Measurements from ENCODE around the gene MACO1. TPM values are rescaled to one million over a fixed set of nuclear protein-coding genes. Genes with fewer than 3 reads are reported as not detected.

MACO1 gene
- total and polyA plus RNA-seq, 4 donors, result 7.9 to 20.7 (median 13.6) TPM

DNA sequence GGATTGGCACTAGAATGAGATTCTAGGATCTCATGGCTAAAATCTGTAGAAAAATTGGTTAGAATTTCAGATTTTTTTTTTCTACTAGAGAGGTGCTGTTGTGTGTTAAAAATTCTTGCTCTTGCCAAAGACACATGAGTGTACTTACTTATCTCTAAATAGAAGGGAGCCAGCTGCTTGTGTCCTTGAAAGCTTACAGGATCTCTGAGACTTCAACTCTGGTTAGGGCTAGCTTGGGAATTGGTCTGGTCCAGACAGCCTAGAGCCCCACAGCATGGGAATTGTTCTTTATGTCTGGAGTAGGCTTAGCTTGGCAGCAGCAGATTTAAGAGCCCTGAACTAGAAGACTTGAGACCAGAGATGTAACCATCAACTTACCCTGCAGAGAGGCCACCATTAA lies 37.3 kb downstream of the MACO1 start:
- no peak overlapping the region for H3K4me3 ChIP-seq
- peaks cover 0 to 4% (median 3%) of the 10 kb centered on the region in 4 donors for H3K36me3 ChIP-seq (ENCODE audit: control insufficient read depth in 4 of 4, insufficient read depth in 4 of 4, low read length in 4 of 4)
- no peak overlapping the region for H3K9ac ChIP-seq (ENCODE audit: insufficient read depth in 1 of 2, low read length in 2 of 2)
- no peak for ATAC-seq (ENCODE audit: insufficient read depth, low FRiP score)
- H3K9me3 ChIP-seq (ENCODE audit: control insufficient read depth in 4 of 4, insufficient read depth in 3 of 4, low read length in 3 of 4), result no peaks in the 10 kb centered on the region
- peaks cover 2 to 20% (median 4%) of the 10 kb centered on the region in 5 donors for H3K4me1 ChIP-seq (ENCODE audit: control insufficient read depth in 5 of 5, insufficient read depth in 5 of 5, low read length in 5 of 5)
- peak; percentile 14 to 72 (median 59) for DNase-seq
- H3K27ac ChIP-seq (ENCODE audit: low read depth in 1 of 2, low read length in 1 of 2), result peak overlapping the region in 1 of 2 donors; percentile 12
- TF ChIP-seq, protein P1, sequence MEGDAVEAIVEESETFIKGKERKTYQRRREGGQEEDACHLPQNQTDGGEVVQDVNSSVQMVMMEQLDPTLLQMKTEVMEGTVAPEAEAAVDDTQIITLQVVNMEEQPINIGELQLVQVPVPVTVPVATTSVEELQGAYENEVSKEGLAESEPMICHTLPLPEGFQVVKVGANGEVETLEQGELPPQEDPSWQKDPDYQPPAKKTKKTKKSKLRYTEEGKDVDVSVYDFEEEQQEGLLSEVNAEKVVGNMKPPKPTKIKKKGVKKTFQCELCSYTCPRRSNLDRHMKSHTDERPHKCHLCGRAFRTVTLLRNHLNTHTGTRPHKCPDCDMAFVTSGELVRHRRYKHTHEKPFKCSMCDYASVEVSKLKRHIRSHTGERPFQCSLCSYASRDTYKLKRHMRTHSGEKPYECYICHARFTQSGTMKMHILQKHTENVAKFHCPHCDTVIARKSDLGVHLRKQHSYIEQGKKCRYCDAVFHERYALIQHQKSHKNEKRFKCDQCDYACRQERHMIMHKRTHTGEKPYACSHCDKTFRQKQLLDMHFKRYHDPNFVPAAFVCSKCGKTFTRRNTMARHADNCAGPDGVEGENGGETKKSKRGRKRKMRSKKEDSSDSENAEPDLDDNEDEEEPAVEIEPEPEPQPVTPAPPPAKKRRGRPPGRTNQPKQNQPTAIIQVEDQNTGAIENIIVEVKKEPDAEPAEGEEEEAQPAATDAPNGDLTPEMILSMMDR (IDR thresholded peaks at IDR 0.05; ENCODE audit: control extremely low read depth, extremely low read depth), result no peak
- no peaks in the 10 kb centered on the region for H3K27me3 ChIP-seq (ENCODE audit: control insufficient read depth in 3 of 3, insufficient read depth in 3 of 3, low read length in 2 of 3)

DNA sequence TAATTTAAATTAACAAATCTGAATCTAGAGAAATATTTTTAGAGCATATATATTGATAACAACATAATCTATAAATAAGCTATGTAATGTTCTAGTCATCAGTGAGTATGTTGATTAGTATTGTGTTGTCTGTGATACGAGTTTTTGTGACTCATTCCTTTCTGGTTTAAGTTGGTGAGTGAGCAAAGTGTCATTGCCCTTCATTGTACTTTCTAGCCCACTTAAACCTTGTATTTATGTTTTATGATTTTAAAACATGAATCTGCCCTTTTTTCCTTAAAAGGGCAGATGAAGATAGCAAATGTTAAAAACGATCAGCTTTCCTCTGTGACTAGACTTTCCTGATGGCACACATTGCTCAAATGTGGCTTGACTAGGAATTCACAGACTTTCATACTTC lies 38.5 kb downstream of the MACO1 start:
- Histone ChIP-seq H3K27ac (ENCODE audit: low read depth in 1 of 2, low read length in 1 of 2) (no peak overlapping the region), H3K4me3 (no peak overlapping the region), H3K4me1 (ENCODE audit: control insufficient read depth in 5 of 5, insufficient read depth in 5 of 5, low read length in 5 of 5) (peaks cover 0 to 20% (median 3%) of the 10 kb centered on the region in 5 donors), H3K9me3 (ENCODE audit: control insufficient read depth in 4 of 4, insufficient read depth in 3 of 4, low read length in 3 of 4) (no peaks in the 10 kb centered on the region), H3K36me3 (ENCODE audit: control insufficient read depth in 4 of 4, insufficient read depth in 4 of 4, low read length in 4 of 4) (peaks cover 0 to 4% (median 2%) of the 10 kb centered on the region in 4 donors), H3K9ac (ENCODE audit: insufficient read depth in 1 of 2, low read length in 2 of 2) (no peak overlapping the region), H3K27me3 (ENCODE audit: control insufficient read depth in 3 of 3, insufficient read depth in 3 of 3, low read length in 2 of 3) (no peaks in the 10 kb centered on the region)
- DNase-seq (no peak), ATAC-seq (ENCODE audit: insufficient read depth, low FRiP score) (no peak)
- TF ChIP-seq, protein P1 (IDR thresholded peaks at IDR 0.05; ENCODE audit: control extremely low read depth, extremely low read depth), result no peak
- 82 to 92% methylated on average over 2 of the region's 2 CpGs for WGBS, 2 donors

DNA sequence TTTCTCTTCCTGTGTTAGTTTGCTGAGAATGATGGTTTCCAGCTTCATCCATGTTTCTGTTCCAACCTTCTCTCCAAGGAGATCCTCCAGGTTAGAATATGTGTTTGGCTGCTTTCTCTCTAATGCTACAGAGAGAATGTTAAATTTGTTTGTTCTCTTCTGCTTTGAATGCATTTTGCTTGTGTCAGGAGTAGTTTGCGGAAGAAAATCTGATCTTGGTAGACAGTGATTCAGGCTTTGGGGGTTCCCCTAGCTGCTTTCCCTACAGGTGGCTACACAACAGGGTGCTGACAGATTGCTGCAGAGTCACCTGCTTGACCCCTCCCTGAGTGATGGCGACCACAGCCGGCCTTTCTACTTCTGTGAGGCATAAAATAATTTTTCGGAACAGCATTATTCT lies 41.8 kb downstream of the MACO1 start:
- TF ChIP-seq, protein P1 (IDR thresholded peaks at IDR 0.05; ENCODE audit: control extremely low read depth, extremely low read depth), result no peak
- WGBS, 2 donors, result 93 to 95% methylated on average over 4 of the region's 4 CpGs
- Histone ChIP-seq H3K4me3 (no peak overlapping the region), H3K9me3 (ENCODE audit: control insufficient read depth in 4 of 4, insufficient read depth in 3 of 4, low read length in 3 of 4) (no peaks in the 10 kb centered on the region), H3K36me3 (ENCODE audit: control insufficient read depth in 4 of 4, insufficient read depth in 4 of 4, low read length in 4 of 4) (peaks cover 0 to 3% (median 1%) of the 10 kb centered on the region in 4 donors), H3K9ac (ENCODE audit: insufficient read depth in 1 of 2, low read length in 2 of 2) (no peak overlapping the region), H3K27ac (ENCODE audit: low read depth in 1 of 2, low read length in 1 of 2) (no peak overlapping the region), H3K4me1 (ENCODE audit: control insufficient read depth in 5 of 5, insufficient read depth in 5 of 5, low read length in 5 of 5) (peaks cover 0 to 30% (median 3%) of the 10 kb centered on the region in 5 donors), H3K27me3 (ENCODE audit: control insufficient read depth in 3 of 3, insufficient read depth in 3 of 3, low read length in 2 of 3) (no peaks in the 10 kb centered on the region)
- DNase-seq, result no peak
- no peak for ATAC-seq (ENCODE audit: insufficient read depth, low FRiP score)

DNA sequence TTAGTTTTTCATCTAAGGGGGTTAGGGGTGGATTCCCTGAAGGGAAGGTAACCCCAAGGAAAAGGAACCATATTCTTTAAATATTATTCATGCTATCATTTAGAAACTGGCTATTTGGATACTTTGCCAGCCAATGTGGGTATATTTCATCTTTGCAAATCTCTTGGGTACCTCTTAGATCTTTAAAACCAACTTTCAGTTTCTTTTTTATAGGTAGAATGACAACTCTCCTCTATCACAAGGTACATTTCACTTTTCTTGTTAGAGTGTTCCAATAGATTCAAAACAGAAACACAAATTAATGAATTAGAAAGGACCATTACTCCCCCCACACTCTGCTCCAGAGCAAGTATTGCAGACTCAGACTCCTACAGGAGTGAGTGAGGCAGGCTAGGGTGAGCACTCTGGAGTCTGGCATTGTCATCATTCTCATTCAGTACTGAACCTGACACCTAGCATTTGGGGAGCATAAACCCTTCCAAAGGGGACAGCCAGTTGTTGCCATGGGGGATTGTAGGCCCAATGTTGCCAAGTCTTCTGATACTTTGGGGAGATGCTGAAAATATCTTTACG lies 43.0 kb downstream of the MACO1 start:
- ATAC-seq (ENCODE audit: insufficient read depth, low FRiP score) (no peak), DNase-seq (no peak)
- Histone ChIP-seq H3K27me3 (ENCODE audit: control insufficient read depth in 3 of 3, insufficient read depth in 3 of 3, low read length in 2 of 3) (no peaks in the 10 kb centered on the region), H3K4me1 (ENCODE audit: control insufficient read depth in 5 of 5, insufficient read depth in 5 of 5, low read length in 5 of 5) (peaks cover 0 to 19% (median 0%) of the 10 kb centered on the region in 5 donors), H3K27ac (ENCODE audit: low read depth in 1 of 2, low read length in 1 of 2) (no peak overlapping the region), H3K36me3 (ENCODE audit: control insufficient read depth in 4 of 4, insufficient read depth in 4 of 4, low read length in 4 of 4) (peaks cover 0 to 3% (median 1%) of the 10 kb centered on the region in 4 donors), H3K9me3 (ENCODE audit: control insufficient read depth in 4 of 4, insufficient read depth in 3 of 4, low read length in 3 of 4) (no peaks in the 10 kb centered on the region), H3K9ac (ENCODE audit: insufficient read depth in 1 of 2, low read length in 2 of 2) (no peak overlapping the region), H3K4me3 (no peak overlapping the region)
- 93 to 98% methylated on average over 1 of the region's 1 CpG for WGBS, 2 donors
- TF ChIP-seq, protein P1 (IDR thresholded peaks at IDR 0.05; ENCODE audit: control extremely low read depth, extremely low read depth), result no peak
